Sigmoid colon (tissue), 7 donors: Measurements from ENCODE around the gene CEP112. TPM values are rescaled to one million over a fixed set of nuclear protein-coding genes. Genes with fewer than 3 reads are reported as not detected.

ENCODE experiments used
- DNase-seq: peaks from one replicate; pipeline ENCODE4 v3.0.0-alpha.2; 2019
- H3K27ac ChIP-seq, 4 donors: fragments of 200-600 bp; sonication (generic); one replicate each; pipeline ENCODE4 v1.5.1; 2016 to 2019; ENCODE audit warnings: mild to moderate bottlenecking in 1 of 4
- H3K27me3 ChIP-seq, 3 donors: fragments of 200-600 bp; sonication (generic); one replicate each; pipeline ENCODE4 v1.5.1; 2019; ENCODE audit warnings: mild to moderate bottlenecking in 1 of 3
- H3K36me3 ChIP-seq, 4 donors: fragments of 200-600 bp; sonication (generic); one replicate each; pipeline ENCODE4 v1.5.1; 2016 to 2019
- H3K4me1 ChIP-seq, 4 donors: fragments of 200-600 bp; sonication (generic); one replicate each; pipeline ENCODE4 v1.5.1; 2017 to 2019
- H3K4me3 ChIP-seq, 4 donors: fragments of 200-600 bp; sonication (generic); one replicate each; pipeline ENCODE4 v1.5.1; 2017 to 2019; ENCODE audit warnings: mild to moderate bottlenecking in 2 of 4, moderate library complexity in 1 of 4
- H3K9me3 ChIP-seq, 4 donors: fragments of 200-600 bp in 3 of 4; sonication (generic) in 3 of 4; one replicate each; pipeline versions ENCODE4 v1.5.1 to v1.6.1; 2013 to 2019
- EP300 ChIP-seq, 4 donors: sonication (generic); formaldehyde crosslinking; IDR thresholded peaks; one replicate each; pipeline ENCODE4 v1.6.1; 2017; ENCODE audit warnings: antibody characterized with exemption in 4 of 4
- POLR2A ChIP-seq, 2 donors: fragments of 450-650 bp; IDR thresholded peaks; one replicate each; pipeline ENCODE4 v1.6.1; 2016; ENCODE audit warnings: antibody characterized with exemption in 2 of 2, mild to moderate bottlenecking in 2 of 2, moderate library complexity in 2 of 2
- POLR2AphosphoS5 ChIP-seq, 4 donors: sonication (generic); formaldehyde crosslinking; IDR thresholded peaks; one replicate each; pipeline ENCODE4 v1.6.1; 2017; ENCODE audit warnings: antibody characterized with exemption in 4 of 4
- WGBS, 2 donors: extraction: QIAGEN DNeasy Blood & Tissue Kit; methylation state at CpG; one replicate each; pipeline ENCODE4 v1.1.7; 2013; 5-methylcytosine and 5-hydroxymethylcytosine counted together
- intact Hi-C: fragments of 100-400 bp; cut with DNase I; formaldehyde crosslinking; loops from one replicate; pipeline ENCODE4 v1.15.1; 2023
- polyA plus RNA-seq, 3 donors: library from polyadenylated mRNA; stranded (reverse); fragments of 200-250 nt; gene quantifications; one replicate each; pipeline ENCODE4 v1.2.3, GENCODE V29; 2013
- total RNA-seq, 4 donors: library from RNA; depleted of rRNA; stranded (reverse); fragments of >200 nt; gene quantifications; one replicate each; pipeline ENCODE4 v1.1.0, GENCODE V29; 2016
- TF ChIP-seq, protein P1 (sequence below), 4 experiments: fragments of 450-650 bp in 3 of 4; fragments of 200-600 bp in 1 of 4; IDR thresholded peaks; one replicate each; pipeline ENCODE4 v1.5.1; 2016 to 2019; ENCODE audit warnings: antibody characterized with exemption in 4 of 4, mild to moderate bottlenecking in 3 of 4, moderate library complexity in 2 of 4
- donor health status: healthy with polysubstance abuse.
- donor health status: Bipolar disorder and iron deficiency.
- donor health status: healthy.

Gene CEP112
- total and polyA plus RNA-seq, 7 donors = 0.92 to 29.1 (median 15.1) TPM

DNA sequence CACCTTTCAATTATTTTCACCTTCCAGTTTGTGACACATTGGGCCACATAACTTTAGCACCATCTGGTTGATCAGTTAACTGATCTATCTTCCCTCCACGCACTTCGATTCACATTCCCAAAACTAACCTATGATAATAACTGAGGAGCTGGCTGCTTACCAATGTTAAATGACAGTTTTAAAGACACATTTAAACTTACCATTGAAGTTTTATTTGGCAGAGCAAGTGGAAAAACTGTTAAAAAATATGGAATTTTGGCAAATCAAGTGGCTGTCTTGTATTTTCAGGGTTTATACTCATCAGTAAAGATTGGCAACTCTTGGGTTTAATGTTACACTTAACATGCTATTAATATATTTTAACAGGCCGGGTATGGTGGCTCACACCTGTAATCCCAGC lies 42.7 kb upstream of the CEP112 start:
- no peaks in the 10 kb centered on the region for H3K36me3 ChIP-seq
- no peak overlapping the region for H3K27ac ChIP-seq
- H3K4me1 ChIP-seq = no peaks in the 10 kb centered on the region
- TF ChIP-seq POLR2A (IDR thresholded peaks at IDR 0.05) (no peak), EP300 (IDR thresholded peaks at IDR 0.05) (no peak), POLR2AphosphoS5 (IDR thresholded peaks at IDR 0.05) (no peak)
- TF ChIP-seq, protein P1, sequence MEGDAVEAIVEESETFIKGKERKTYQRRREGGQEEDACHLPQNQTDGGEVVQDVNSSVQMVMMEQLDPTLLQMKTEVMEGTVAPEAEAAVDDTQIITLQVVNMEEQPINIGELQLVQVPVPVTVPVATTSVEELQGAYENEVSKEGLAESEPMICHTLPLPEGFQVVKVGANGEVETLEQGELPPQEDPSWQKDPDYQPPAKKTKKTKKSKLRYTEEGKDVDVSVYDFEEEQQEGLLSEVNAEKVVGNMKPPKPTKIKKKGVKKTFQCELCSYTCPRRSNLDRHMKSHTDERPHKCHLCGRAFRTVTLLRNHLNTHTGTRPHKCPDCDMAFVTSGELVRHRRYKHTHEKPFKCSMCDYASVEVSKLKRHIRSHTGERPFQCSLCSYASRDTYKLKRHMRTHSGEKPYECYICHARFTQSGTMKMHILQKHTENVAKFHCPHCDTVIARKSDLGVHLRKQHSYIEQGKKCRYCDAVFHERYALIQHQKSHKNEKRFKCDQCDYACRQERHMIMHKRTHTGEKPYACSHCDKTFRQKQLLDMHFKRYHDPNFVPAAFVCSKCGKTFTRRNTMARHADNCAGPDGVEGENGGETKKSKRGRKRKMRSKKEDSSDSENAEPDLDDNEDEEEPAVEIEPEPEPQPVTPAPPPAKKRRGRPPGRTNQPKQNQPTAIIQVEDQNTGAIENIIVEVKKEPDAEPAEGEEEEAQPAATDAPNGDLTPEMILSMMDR (IDR thresholded peaks at IDR 0.05) = no peak
- DNase-seq = no peak
- H3K27me3 ChIP-seq = no peaks in the 10 kb centered on the region
- H3K4me3 ChIP-seq = no peak overlapping the region
- no peaks in the 10 kb centered on the region for H3K9me3 ChIP-seq
- WGBS, 2 donors = 90 to 93% methylated on average over 3 of the region's 3 CpGs
- intact Hi-C loops = no loop called here

DNA sequence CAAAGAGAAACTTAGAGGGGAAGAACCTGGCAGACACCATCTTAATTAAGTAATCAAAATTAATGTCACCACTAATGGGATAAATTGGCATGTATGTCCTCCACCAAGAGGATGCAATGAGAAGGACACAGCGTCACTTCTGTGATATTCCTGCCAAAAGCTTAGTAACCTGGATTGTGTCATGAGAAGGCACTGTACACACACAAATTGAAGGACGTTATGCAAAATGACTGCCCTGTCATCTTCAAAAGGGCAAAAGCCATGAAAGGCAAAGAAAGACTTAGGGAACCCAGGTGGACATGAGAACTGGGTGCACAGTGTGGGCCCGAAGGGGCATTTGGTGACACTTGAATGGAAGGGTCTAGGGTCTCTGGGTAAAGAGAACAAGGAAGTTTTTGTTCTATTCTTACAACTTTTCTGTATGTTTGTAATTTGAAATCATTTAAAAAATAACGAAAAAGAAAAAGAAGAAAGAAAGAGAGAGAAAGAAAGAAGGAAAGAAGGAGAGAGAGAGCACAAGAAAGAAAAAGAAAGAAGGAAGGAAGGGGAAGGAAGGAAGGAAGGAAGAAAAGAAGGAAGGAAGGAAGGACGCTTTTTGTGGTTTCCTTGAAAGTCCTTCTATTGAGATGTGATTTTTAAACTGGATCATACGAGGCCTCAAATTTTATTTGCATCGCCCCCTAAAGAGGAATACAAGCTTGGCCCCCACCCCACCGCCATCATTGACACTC lies 41.3 kb upstream of the CEP112 start:
- Histone ChIP-seq H3K4me1 (no peaks in the 10 kb centered on the region), H3K36me3 (no peaks in the 10 kb centered on the region), H3K27ac (no peak overlapping the region), H3K27me3 (no peaks in the 10 kb centered on the region), H3K4me3 (no peak overlapping the region), H3K9me3 (no peaks in the 10 kb centered on the region)
- TF ChIP-seq POLR2A (IDR thresholded peaks at IDR 0.05) = no peak
- TF ChIP-seq EP300 (IDR thresholded peaks at IDR 0.05) = no peak
- no peak for TF ChIP-seq POLR2AphosphoS5 (IDR thresholded peaks at IDR 0.05)
- TF ChIP-seq, protein P1 (IDR thresholded peaks at IDR 0.05) = no peak
- intact Hi-C loops = no loop called here
- DNase-seq = no peak
- 77 to 80% methylated on average over 8 of the region's 8 CpGs for WGBS, 2 donors

DNA sequence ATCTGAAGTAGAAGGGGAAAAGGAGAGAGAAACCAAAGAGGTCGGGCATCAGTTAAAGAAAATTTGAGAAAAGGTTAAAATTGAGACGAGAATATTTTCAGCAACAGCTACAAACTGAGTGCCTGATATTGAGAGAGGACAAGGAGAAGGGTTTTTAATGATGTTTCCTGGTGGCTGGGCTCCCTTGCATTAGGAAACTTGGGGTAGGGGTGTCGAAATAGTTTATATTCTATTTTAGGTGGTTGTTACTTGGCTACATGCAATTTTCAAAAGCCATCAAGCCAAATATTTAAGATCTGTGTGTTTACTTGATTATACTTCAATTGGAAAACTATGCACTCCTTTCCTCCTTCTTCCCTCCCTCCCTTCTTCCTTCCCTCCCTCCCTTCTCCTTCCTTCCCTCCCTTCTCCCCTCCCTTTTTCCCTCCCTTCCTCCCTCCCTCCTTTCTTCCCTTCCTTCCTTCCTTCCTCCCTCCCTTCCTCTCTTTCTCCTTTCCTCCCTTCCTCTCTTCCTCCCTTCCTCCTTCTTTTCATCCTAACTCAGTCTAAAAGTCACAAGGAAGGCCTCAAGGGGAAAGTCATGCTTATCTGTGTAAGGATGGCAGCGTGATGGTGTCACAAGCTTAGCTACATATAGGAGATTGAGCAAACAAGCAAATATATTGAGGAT lies 39.1 kb upstream of the CEP112 start:
- DNase-seq = no peak
- 90 to 94% methylated on average over 4 of the region's 4 CpGs for WGBS, 2 donors

DNA sequence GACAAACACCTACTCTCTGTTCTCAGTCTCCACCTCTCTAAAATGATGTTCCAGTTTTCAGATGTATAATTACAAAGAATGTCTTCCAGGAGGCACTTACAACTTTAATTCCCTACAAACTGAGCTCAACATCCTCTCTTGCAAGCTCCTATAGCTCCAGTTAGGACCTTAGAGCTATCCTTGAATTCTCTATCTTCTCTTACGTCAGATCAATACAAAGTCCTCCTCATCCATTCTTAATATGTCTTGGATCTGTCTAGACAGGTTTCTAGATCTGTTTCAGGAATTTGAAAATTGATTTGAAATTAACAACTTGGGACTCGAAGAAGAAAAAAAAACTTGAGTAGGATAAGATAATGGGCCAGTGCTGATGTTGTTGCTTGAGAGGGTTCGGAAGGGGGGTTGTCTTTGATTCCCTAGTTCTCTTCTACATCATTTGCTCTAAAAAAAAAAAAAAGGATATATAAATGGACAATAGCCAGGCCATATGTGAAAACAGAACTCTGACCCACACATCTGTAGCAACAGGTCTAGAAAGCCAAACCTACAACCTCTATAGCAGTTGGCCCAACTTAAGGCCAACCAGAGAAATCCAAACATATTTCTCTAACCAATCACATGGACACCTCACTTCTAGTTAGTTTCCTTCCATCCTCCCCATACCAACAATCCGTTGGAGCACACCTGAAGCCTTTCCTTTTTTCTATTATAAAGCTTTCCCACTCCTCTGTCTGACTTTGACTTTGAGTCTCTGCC lies 38.0 kb upstream of the CEP112 start:
- intact Hi-C loops = no loop called here
- H3K27ac ChIP-seq = no peak overlapping the region
- DNase-seq = no peak
- no peaks in the 10 kb centered on the region for H3K4me1 ChIP-seq
- WGBS, 2 donors = 82 to 84% methylated on average over 4 of the region's 4 CpGs
- TF ChIP-seq, protein P1 (IDR thresholded peaks at IDR 0.05) = no peak
- no peak for TF ChIP-seq POLR2A (IDR thresholded peaks at IDR 0.05)
- no peak for TF ChIP-seq POLR2AphosphoS5 (IDR thresholded peaks at IDR 0.05)
- TF ChIP-seq EP300 (IDR thresholded peaks at IDR 0.05) = no peak
- H3K27me3 ChIP-seq = no peaks in the 10 kb centered on the region
- no peaks in the 10 kb centered on the region for H3K9me3 ChIP-seq
- H3K4me3 ChIP-seq = no peak overlapping the region
- H3K36me3 ChIP-seq = no peaks in the 10 kb centered on the region

More for the DNA sequence above, 39.1 kb upstream of the CEP112 start:
- Histone ChIP-seq H3K27me3 (no peaks in the 10 kb centered on the region), H3K4me1 (no peaks in the 10 kb centered on the region), H3K27ac (no peak overlapping the region), H3K9me3 (no peaks in the 10 kb centered on the region), H3K36me3 (no peaks in the 10 kb centered on the region), H3K4me3 (no peak overlapping the region)
- intact Hi-C loops = no loop called here
- TF ChIP-seq EP300 (IDR thresholded peaks at IDR 0.05) = no peak
- TF ChIP-seq, protein P1 (IDR thresholded peaks at IDR 0.05) = no peak
- TF ChIP-seq POLR2A (IDR thresholded peaks at IDR 0.05) = no peak
- TF ChIP-seq POLR2AphosphoS5 (IDR thresholded peaks at IDR 0.05) = no peak
